H1 (cell line): Measurements from ENCODE around the gene MBD5.

Experiments used
- CTCF ChIP-seq, 3 experiments: IDR thresholded peaks; 1 replicate in 2 of 3; 2 replicates in 1 of 3; pipeline versions ENCODE4 v1.5.1 to v1.6.1; 2011; ENCODE audit warnings: low read length in 3 of 3, mild to moderate bottlenecking in 3 of 3, inconsistent platforms in 2 of 3, low read depth in 1 of 3, moderate library complexity in 1 of 3; ENCODE audit not compliant: insufficient read depth in 1 of 3; ENCODE audit errors: control extremely low read depth in 1 of 3
- JUND ChIP-seq: IDR thresholded peaks from 2 replicates; pipeline ENCODE4 v1.6.1; 2011; ENCODE audit warnings: mild to moderate bottlenecking, improper control_type of control experiment, low read length
- RBBP5 ChIP-seq: IDR thresholded peaks from 2 replicates; pipeline ENCODE4 v1.7.1; 2012; ENCODE audit warnings: low read depth, mild to moderate bottlenecking, inconsistent platforms, low read length, moderate library complexity, borderline replicate concordance
- SIN3A ChIP-seq, 2 experiments: IDR thresholded peaks in 1 of 2; conservative IDR thresholded peaks in 1 of 2; 2 replicates each; pipeline ENCODE4 v1.6.1; 2011 to 2012; ENCODE audit warnings: low read length in 2 of 2, improper control_type of control experiment in 1 of 2, low read depth in 1 of 2, mild to moderate bottlenecking in 1 of 2
- SRF ChIP-seq: IDR thresholded peaks from 2 replicates; pipeline ENCODE4 v1.6.1; 2011; ENCODE audit warnings: mild to moderate bottlenecking, low read depth, low read length, moderate library complexity
- TAF1 ChIP-seq: IDR thresholded peaks from 2 replicates; pipeline ENCODE4 v1.6.1; 2011; ENCODE audit warnings: mild to moderate bottlenecking, low read depth, low read length
- TBP ChIP-seq: IDR thresholded peaks from 2 replicates; pipeline ENCODE4 v1.6.1; 2011; ENCODE audit warnings: low read depth, low read length, improper control_type of control experiment
- YY1 ChIP-seq: IDR thresholded peaks from 2 replicates; pipeline ENCODE4 v1.6.1; 2011; ENCODE audit warnings: low read depth, mild to moderate bottlenecking, low read length

GRCh38 chr2:148103946-148104345, 83.1 kb downstream of the MBD5 start:
- TF ChIP-seq SRF (no peak), CTCF (IDR thresholded peaks at IDR 0.05; ENCODE audit: control extremely low read depth in 1 of 3, insufficient read depth in 1 of 3, low read depth in 1 of 3, low read length in 3 of 3) (no peak), YY1 (no peak), TBP (no peak), RBBP5 (no peak), TAF1 (no peak), JUND (no peak), SIN3A (conservative IDR thresholded peaks at IDR 0.05 in 1 of 2, IDR thresholded peaks at IDR 0.05 in 1 of 2; ENCODE audit: low read depth in 1 of 2, low read length in 2 of 2) (no peak)
